Small intestine (tissue), 7 donors: ENCODE data around the gene PLPP6. TPM values are rescaled to one million over a fixed set of nuclear protein-coding genes. Genes with fewer than 3 reads are reported as not detected.

Experiments
- DNase-seq, 2 donors: peaks; one replicate each; pipeline versions ENCODE4 v3.0.0 to v3.0.0-alpha.2; 2013
- FAIRE-seq: peaks from 2 replicates; lab custom pipeline; 2012; peaks lifted over from hg19 to GRCh38; lab: Jason Lieb, UNC
- H3K27ac ChIP-seq, 3 donors: one replicate each; pipeline ENCODE4 v1.5.1; 2013; ENCODE audit warnings: low read length in 2 of 3, mild to moderate bottlenecking in 2 of 3, control low read depth in 1 of 3, inconsistent platforms in 1 of 3, low read depth in 1 of 3, moderate library complexity in 1 of 3
- H3K27me3 ChIP-seq, 3 donors: one replicate each; pipeline ENCODE4 v1.6.1; 2013; ENCODE audit warnings: low read length in 3 of 3, inconsistent platforms in 1 of 3; ENCODE audit not compliant: control insufficient read depth in 3 of 3, insufficient read depth in 3 of 3
- H3K36me3 ChIP-seq, 3 donors: one replicate each; pipeline ENCODE4 v1.6.1; 2013; ENCODE audit warnings: low read length in 3 of 3, inconsistent platforms in 1 of 3, low read depth in 1 of 3, mild to moderate bottlenecking in 1 of 3, moderate library complexity in 1 of 3; ENCODE audit not compliant: control insufficient read depth in 3 of 3, insufficient read depth in 2 of 3
- H3K4me1 ChIP-seq, 3 donors: one replicate each; pipeline ENCODE4 v1.6.1; 2013; ENCODE audit warnings: low read length in 2 of 3, inconsistent platforms in 1 of 3, low read depth in 1 of 3, mild to moderate bottlenecking in 1 of 3, moderate library complexity in 1 of 3; ENCODE audit not compliant: control insufficient read depth in 3 of 3, insufficient read depth in 2 of 3
- H3K4me3 ChIP-seq, 3 donors: one replicate each; pipeline ENCODE4 v1.5.1; 2013; ENCODE audit warnings: low read length in 3 of 3, control low read depth in 1 of 3, inconsistent platforms in 1 of 3, low read depth in 1 of 3, mild to moderate bottlenecking in 1 of 3, moderate library complexity in 1 of 3
- H3K9me3 ChIP-seq, 2 donors: one replicate each; pipeline ENCODE4 v1.6.1; 2013; ENCODE audit warnings: low read depth in 1 of 2, low read length in 1 of 2; ENCODE audit not compliant: control insufficient read depth in 2 of 2, insufficient read depth in 1 of 2
- WGBS, 3 donors: extraction: QIAGEN DNeasy Blood & Tissue Kit; methylation state at CpG; one replicate each; pipeline ENCODE4 v1.1.7; 2013; 5-methylcytosine and 5-hydroxymethylcytosine counted together
- polyA plus RNA-seq, 4 donors: library from polyadenylated mRNA; stranded (reverse) in 3 of 4; unstranded in 1 of 4; fragments of 200-250 nt in 3 of 4; fragments of 120-200 nt in 1 of 4; gene quantifications; one replicate each; pipeline versions ENCODE4 v1.2.1 to v1.2.3, GENCODE V29; 2013
- donor health status: healthy with polysubstance abuse.
- donor health status: control.
- donor health status: control.
- donor health status: Bipolar disorder and iron deficiency.
- donor health status: healthy.

The PLPP6 gene
- polyA plus RNA-seq, 4 donors = 5.1 to 21.9 (median 7.5) TPM

- no peak for FAIRE-seq
- no peak for DNase-seq
Observed at GRCh38 chr9:4620881-4621555, 41.1 kb upstream of the PLPP6 start.

GRCh38 chr9:4622016-4622415, 40.1 kb upstream of the PLPP6 start:
- H3K27ac ChIP-seq = no peak overlapping the region
- FAIRE-seq = no peak
- H3K36me3 ChIP-seq = peaks cover 0 to 23% (median 0%) of the 10 kb centered on the region in 3 donors
- H3K9me3 ChIP-seq = no peaks in the 10 kb centered on the region
- no peaks in the 10 kb centered on the region for H3K4me1 ChIP-seq
- no peak for DNase-seq
- H3K4me3 ChIP-seq = no peak overlapping the region
- H3K27me3 ChIP-seq = no peaks in the 10 kb centered on the region
- 83 to 94% (median 88%) methylated on average over 10 of the region's 10 CpGs for WGBS, 3 donors

More at GRCh38 chr9:4620881-4621555, 41.1 kb upstream of the PLPP6 start:
- Histone ChIP-seq H3K27ac (no peak overlapping the region), H3K4me1 (no peaks in the 10 kb centered on the region), H3K36me3 (peaks cover 0 to 22% (median 0%) of the 10 kb centered on the region in 3 donors), H3K27me3 (no peaks in the 10 kb centered on the region), H3K4me3 (no peak overlapping the region), H3K9me3 (no peaks in the 10 kb centered on the region)
- 72 to 90% (median 88%) methylated on average over 2 of the region's 2 CpGs for WGBS, 3 donors

GRCh38 chr9:4630836-4631235, 31.3 kb upstream of the PLPP6 start:
- H3K4me3 ChIP-seq = no peak overlapping the region
- no peak for DNase-seq
- no peak for FAIRE-seq
- H3K9me3 ChIP-seq = no peaks in the 10 kb centered on the region
- peaks cover 0 to 7% (median 0%) of the 10 kb centered on the region in 3 donors for H3K36me3 ChIP-seq
- 49 to 60% (median 55%) methylated on average over 2 of the region's 2 CpGs for WGBS, 3 donors
- H3K27ac ChIP-seq = no peak overlapping the region
- H3K27me3 ChIP-seq = no peaks in the 10 kb centered on the region
- no peaks in the 10 kb centered on the region for H3K4me1 ChIP-seq

- H3K27me3 ChIP-seq = no peaks in the 10 kb centered on the region
- WGBS, 3 donors = 80 to 90% (median 88%) methylated on average over 3 of the region's 3 CpGs
- H3K4me3 ChIP-seq = no peak overlapping the region
- H3K27ac ChIP-seq = no peak overlapping the region
- H3K36me3 ChIP-seq = no peaks in the 10 kb centered on the region
- FAIRE-seq (no peak), DNase-seq (no peak)
- no peaks in the 10 kb centered on the region for H3K4me1 ChIP-seq
- H3K9me3 ChIP-seq = no peaks in the 10 kb centered on the region
Observed at GRCh38 chr9:4638968-4639367, 23.1 kb upstream of the PLPP6 start.

- WGBS, 3 donors = 55 to 66% (median 61%) methylated on average over 2 of the region's 2 CpGs
- Histone ChIP-seq H3K4me3 (no peak overlapping the region), H3K27me3 (no peaks in the 10 kb centered on the region), H3K9me3 (no peaks in the 10 kb centered on the region), H3K4me1 (no peaks in the 10 kb centered on the region), H3K27ac (no peak overlapping the region), H3K36me3 (no peaks in the 10 kb centered on the region)
- DNase-seq = no peak
- FAIRE-seq = no peak
Observed at GRCh38 chr9:4639420-4639819, 22.7 kb upstream of the PLPP6 start.

- peak; percentile 9 to 41 for DNase-seq
- FAIRE-seq = no peak
Observed at GRCh38 chr9:4640027-4640426, 22.1 kb upstream of the PLPP6 start.

GRCh38 chr9:4642351-4642750, 19.7 kb upstream of the PLPP6 start:
- FAIRE-seq = no peak
- 90 to 97% (median 96%) methylated on average over 2 of the region's 2 CpGs for WGBS, 3 donors

More at GRCh38 chr9:4640027-4640426, 22.1 kb upstream of the PLPP6 start:
- H3K36me3 ChIP-seq = no peaks in the 10 kb centered on the region
- H3K4me3 ChIP-seq = no peak overlapping the region
- H3K27me3 ChIP-seq = no peaks in the 10 kb centered on the region
- WGBS, 3 donors = 71 to 83% (median 72%) methylated on average over 2 of the region's 2 CpGs
- no peak overlapping the region for H3K27ac ChIP-seq
- H3K4me1 ChIP-seq = no peaks in the 10 kb centered on the region
- no peaks in the 10 kb centered on the region for H3K9me3 ChIP-seq

GRCh38 chr9:4654084-4654483, 8.0 kb upstream of the PLPP6 start:
- Histone ChIP-seq H3K4me1 (no peaks in the 10 kb centered on the region), H3K27ac (no peak overlapping the region), H3K36me3 (peaks cover 0 to 12% (median 0%) of the 10 kb centered on the region in 3 donors), H3K4me3 (no peak overlapping the region), H3K27me3 (no peaks in the 10 kb centered on the region), H3K9me3 (no peaks in the 10 kb centered on the region)
- DNase-seq = no peak
- 85 to 93% (median 85%) methylated on average over 9 of the region's 9 CpGs for WGBS, 3 donors
- FAIRE-seq = no peak

More at GRCh38 chr9:4642351-4642750, 19.7 kb upstream of the PLPP6 start:
- DNase-seq = no peak
- Histone ChIP-seq H3K9me3 (no peaks in the 10 kb centered on the region), H3K27ac (no peak overlapping the region), H3K4me1 (no peaks in the 10 kb centered on the region), H3K27me3 (no peaks in the 10 kb centered on the region), H3K36me3 (no peaks in the 10 kb centered on the region), H3K4me3 (no peak overlapping the region)
